Right atrium auricular region (tissue), 2 donors: ENCODE results near the gene PJA1. TPM values are rescaled to one million over a fixed set of nuclear protein-coding genes. Genes with fewer than 3 reads are reported as not detected.

ENCODE experiments used
- DNase-seq: peaks from one replicate; pipeline ENCODE4 v3.0.0-alpha.2; 2019; ENCODE audit warnings: low spot score
- H3K27ac ChIP-seq, 2 donors: fragments of 200-600 bp; sonication (generic); 1 replicate in 1 of 2; 2 replicates in 1 of 2; pipeline ENCODE4 v1.5.1; 2016 to 2019
- H3K27me3 ChIP-seq, 2 donors: fragments of 200-600 bp; sonication (generic); one replicate each; pipeline versions ENCODE4 v1.5.1 to v1.6.0; 2017 to 2019
- H3K36me3 ChIP-seq: fragments of 200-600 bp; sonication (generic); one replicate; pipeline ENCODE4 v1.5.1; 2016
- H3K4me1 ChIP-seq, 2 donors: fragments of 200-600 bp; sonication (generic); one replicate each; pipeline versions ENCODE4 v1.5.1 to v1.6.0; 2017 to 2019
- H3K4me3 ChIP-seq, 2 donors: fragments of 200-600 bp; sonication (generic); 1 replicate in 1 of 2; 2 replicates in 1 of 2; pipeline ENCODE4 v1.5.1; 2017 to 2019; ENCODE audit warnings: mild to moderate bottlenecking in 1 of 2, moderate library complexity in 1 of 2
- H3K9me3 ChIP-seq, 2 donors: fragments of 200-600 bp; sonication (generic); one replicate each; pipeline ENCODE4 v1.5.1; 2019
- total RNA-seq, 2 donors: library from RNA; depleted of rRNA; stranded (reverse); fragments of >200 nt; gene quantifications; one replicate each; pipeline ENCODE4 v1.1.0, GENCODE V29; 2016
- TF ChIP-seq, protein P1 (sequence below), 2 donors: fragments of 200-600 bp; sonication (generic); IDR thresholded peaks; one replicate each; pipeline ENCODE4 v1.5.1; 2019; ENCODE audit warnings: antibody characterized with exemption in 2 of 2

The PJA1 gene
- 10 to 100 TPM; 11.7 to 18.8 TPM for total RNA-seq

DNA sequence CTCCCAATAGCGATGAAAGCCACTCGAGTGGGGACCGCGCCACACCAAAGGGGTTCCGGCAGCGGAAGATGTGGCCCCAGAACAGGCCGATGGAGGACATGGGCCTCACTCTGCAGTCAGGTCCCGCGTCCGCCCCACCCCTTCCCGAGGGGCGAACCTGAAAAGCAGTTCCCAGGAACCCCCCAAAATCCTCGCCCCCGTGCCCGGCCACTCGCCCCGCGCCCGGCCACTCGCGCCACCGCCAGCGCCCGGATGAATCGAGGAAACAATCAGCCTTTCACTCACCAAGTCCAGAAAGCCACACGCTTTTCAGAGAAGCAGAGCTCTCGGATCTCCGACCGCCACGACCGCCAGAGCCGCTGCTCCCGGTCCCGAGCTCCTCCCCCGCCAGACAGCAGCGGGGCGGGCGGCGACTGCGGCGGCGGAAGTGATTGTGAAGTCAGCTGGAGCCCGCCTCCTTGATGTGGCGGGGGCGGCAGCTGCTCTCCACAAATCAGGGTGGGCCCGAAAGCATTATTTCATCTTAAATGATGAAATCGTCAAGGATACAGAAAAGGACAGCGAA lies at the start of gene PJA1:
Gene PJA1, minus strand, starts transcription at position 367 of the 565 bp plus-strand sequence. CDS start 2,380 bp downstream, outside the sequence.
- Histone ChIP-seq H3K27ac (peak within 1 kb of the TSS; percentile 78), H3K4me3 (peak within 1 kb of the TSS; percentile 66), H3K9me3 (peaks cover 0 to 7% of the 10 kb centered on the region in 2 donors), H3K27me3 (no peaks in the 10 kb centered on the region), H3K36me3 (no peaks in the 10 kb centered on the region), H3K4me1 (peaks cover 0 to 7% of the 10 kb centered on the region in 2 donors)
- TF ChIP-seq, protein P1, sequence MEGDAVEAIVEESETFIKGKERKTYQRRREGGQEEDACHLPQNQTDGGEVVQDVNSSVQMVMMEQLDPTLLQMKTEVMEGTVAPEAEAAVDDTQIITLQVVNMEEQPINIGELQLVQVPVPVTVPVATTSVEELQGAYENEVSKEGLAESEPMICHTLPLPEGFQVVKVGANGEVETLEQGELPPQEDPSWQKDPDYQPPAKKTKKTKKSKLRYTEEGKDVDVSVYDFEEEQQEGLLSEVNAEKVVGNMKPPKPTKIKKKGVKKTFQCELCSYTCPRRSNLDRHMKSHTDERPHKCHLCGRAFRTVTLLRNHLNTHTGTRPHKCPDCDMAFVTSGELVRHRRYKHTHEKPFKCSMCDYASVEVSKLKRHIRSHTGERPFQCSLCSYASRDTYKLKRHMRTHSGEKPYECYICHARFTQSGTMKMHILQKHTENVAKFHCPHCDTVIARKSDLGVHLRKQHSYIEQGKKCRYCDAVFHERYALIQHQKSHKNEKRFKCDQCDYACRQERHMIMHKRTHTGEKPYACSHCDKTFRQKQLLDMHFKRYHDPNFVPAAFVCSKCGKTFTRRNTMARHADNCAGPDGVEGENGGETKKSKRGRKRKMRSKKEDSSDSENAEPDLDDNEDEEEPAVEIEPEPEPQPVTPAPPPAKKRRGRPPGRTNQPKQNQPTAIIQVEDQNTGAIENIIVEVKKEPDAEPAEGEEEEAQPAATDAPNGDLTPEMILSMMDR (IDR thresholded peaks at IDR 0.05) = no peak
- DNase-seq = peak; percentile 65

- TF ChIP-seq, protein P1 (IDR thresholded peaks at IDR 0.05) = no peak
- no peaks in the 10 kb centered on the region for H3K27me3 ChIP-seq
- peaks cover 0 to 8% of the 10 kb centered on the region in 2 donors for H3K4me1 ChIP-seq
- H3K36me3 ChIP-seq = no peaks in the 10 kb centered on the region
- no peak overlapping the region for H3K4me3 ChIP-seq
- no peak overlapping the region for H3K27ac ChIP-seq
- no peaks in the 10 kb centered on the region for H3K9me3 ChIP-seq
- DNase-seq = no peak
These were observed 49.2 kb upstream of the PJA1 start for GRCh38 chrX:69214463-69214862.

DNA sequence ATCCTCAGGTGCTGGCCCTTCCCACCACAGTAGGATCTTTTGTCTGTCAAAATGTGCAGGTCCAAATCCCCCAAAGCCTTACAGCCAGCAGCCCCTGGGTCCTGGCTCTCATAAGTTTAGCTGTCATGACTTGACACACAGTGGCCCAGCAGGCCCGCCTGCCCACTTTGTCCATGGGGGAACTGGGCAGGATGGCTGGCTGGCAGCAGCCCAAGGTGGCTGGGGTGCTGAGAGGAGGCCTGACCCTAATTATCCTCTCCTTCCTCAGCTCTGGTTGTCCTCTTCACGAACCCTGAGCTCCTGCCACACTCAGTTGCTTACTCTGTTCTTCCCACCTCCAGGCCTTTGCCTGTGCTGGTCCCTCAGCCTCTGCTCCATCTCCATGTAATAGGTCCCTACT lies 46.4 kb upstream of the PJA1 start:
- Histone ChIP-seq H3K9me3 (no peaks in the 10 kb centered on the region), H3K36me3 (no peaks in the 10 kb centered on the region), H3K4me1 (peaks cover 0 to 8% of the 10 kb centered on the region in 2 donors), H3K27me3 (no peaks in the 10 kb centered on the region), H3K4me3 (no peak overlapping the region), H3K27ac (no peak overlapping the region)
- TF ChIP-seq, protein P1 (IDR thresholded peaks at IDR 0.05) = no peak
- no peak for DNase-seq

DNA sequence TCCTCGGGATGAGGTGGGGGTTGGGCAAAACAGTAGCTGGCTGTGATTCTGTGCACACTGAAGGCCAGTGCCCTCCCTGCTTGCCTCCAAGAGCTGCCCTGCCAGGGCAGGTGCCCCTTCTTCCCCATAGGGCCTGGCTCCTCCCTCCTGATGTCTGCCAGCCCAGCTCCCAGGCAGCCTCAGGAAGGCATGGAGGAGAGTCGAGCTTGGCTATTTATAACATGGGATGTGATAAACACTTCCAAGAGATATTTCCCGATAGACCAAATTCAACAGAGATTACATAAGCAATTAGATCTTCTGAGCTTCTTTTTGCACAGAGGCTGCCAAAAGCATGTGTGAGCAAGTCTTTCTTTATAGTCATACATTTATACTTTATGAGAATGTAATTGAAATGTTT lies 45.3 kb upstream of the PJA1 start:
- no peaks in the 10 kb centered on the region for H3K27me3 ChIP-seq
- H3K4me3 ChIP-seq = no peak overlapping the region
- no peak for DNase-seq
- H3K4me1 ChIP-seq = peaks cover 0 to 8% of the 10 kb centered on the region in 2 donors
- H3K9me3 ChIP-seq = no peaks in the 10 kb centered on the region
- no peak overlapping the region for H3K27ac ChIP-seq
- no peaks in the 10 kb centered on the region for H3K36me3 ChIP-seq
- TF ChIP-seq, protein P1 (IDR thresholded peaks at IDR 0.05) = no peak

DNA sequence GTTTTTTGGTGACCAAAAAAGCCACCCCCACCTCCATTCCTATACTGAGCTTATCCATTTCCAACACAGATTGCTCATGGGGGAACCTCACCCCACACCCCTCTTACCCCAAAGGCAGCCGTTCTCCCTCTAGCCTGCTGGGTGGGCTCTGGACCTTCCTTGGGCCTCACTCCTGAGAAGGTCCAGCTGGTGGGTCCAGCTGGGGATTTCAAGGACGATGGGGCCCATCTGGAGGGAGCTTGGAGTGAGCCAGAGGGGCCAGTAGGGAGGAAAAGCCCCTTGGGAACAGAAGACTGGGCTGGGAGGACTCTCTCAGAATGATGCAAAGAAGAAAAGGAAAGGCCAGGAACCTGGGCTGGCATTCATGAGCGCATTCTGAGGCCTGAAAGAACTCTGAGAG lies 42.0 kb upstream of the PJA1 start:
- TF ChIP-seq, protein P1 (IDR thresholded peaks at IDR 0.05) = no peak
- H3K4me1 ChIP-seq = peaks cover 0 to 8% of the 10 kb centered on the region in 2 donors
- no peak overlapping the region for H3K4me3 ChIP-seq
- no peaks in the 10 kb centered on the region for H3K9me3 ChIP-seq
- no peaks in the 10 kb centered on the region for H3K36me3 ChIP-seq
- no peak for DNase-seq
- H3K27ac ChIP-seq = no peak overlapping the region
- no peaks in the 10 kb centered on the region for H3K27me3 ChIP-seq

GRCh38 chrX:69203638-69204037 lies 38.4 kb upstream of the PJA1 start:
- no peak overlapping the region for H3K27ac ChIP-seq
- no peak for DNase-seq
- no peaks in the 10 kb centered on the region for H3K27me3 ChIP-seq
- H3K4me3 ChIP-seq = no peak overlapping the region
- no peaks in the 10 kb centered on the region for H3K9me3 ChIP-seq
- TF ChIP-seq, protein P1 (IDR thresholded peaks at IDR 0.05) = no peak
- H3K36me3 ChIP-seq = no peaks in the 10 kb centered on the region
- H3K4me1 ChIP-seq = no peaks in the 10 kb centered on the region
